Effector CD4-positive, alpha-beta T cell (primary cell): ENCODE data around the gene NUP107.
"Not testable (repeated sequence)": the region's sequence is repeated elsewhere in the genome, so short reads cannot be mapped to it uniquely, and the experiment has no call there.

ENCODE experiments used
- DNase-seq: peaks from one replicate; pipeline ENCODE4 v3.0.0-alpha.2; 2020
- total RNA-seq: gene quantifications from one replicate; lab custom pipeline; 2026; lab: John Stamatoyannopoulos, UW

Gene NUP107
- 52.2 reads per million, percentile 69 among the genes with 10 or more reads in this experiment for total RNA-seq

DNA sequence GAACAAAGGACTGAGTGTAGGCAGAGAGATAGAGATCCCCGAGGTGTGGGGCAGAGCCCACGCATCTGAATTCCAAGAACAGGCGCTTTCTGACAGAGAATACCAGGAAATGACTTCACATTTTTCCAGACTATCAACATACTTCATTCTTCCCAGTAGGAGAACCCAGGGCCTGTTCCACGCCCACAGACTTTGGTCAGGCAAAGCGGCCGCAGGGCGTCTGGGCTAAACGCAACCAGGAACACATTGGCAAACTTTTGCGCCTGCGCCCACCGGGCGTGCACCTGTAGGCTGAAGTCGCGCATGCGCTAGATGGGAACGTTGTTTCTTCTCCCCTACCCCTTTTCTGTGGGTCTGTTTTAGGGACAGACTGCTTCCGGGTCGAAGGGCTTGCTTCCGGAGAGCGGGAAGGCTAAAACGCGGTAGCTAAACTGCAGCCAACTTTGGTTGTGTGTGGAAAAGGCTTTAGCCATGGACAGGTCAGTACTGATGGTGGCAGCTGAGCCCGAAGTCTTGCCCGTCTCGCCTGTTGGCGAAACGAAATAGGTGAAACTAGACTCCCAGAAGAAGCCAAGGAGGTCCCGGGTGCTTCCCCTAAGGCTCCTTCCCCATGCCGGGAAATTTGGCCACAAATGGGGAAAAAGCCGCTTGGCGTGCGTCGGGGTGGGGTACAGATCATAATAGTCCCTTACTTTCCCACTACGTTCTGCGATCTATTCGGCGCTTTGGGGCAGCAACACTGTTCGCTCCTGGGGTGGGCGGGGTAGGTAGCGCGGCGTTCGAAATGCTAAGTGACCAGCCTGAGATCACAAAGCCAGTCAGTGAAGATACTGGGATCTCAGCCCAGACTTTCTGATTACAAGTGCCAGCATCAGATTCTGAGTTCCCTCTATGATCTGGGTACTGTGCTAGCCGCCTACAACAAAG, at the start of gene NUP107:
NUP107 (plus strand) TSS at position 384 of the 927 bp plus-strand sequence; CDS start at position 472, 88 bp downstream.
- peak; percentile 99 for DNase-seq

DNA sequence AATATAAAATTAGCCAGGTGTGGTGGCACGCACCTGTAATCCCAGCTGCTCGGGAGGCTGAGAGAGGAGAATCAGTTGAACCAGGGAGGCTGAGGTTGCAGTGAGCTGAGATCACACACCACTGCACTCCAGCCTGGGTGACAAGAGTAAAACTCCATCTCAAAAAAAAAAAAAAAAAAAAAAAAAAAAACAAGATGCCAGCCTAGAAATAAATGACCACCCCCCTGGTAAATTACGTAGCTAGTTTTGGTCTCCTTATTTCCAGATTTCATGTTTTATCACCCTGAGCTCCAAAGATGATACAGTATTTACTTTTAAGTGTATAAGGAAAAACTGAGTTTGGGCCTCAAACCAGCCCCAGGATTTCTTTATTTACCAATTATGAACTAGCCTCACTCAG, 49.3 kb upstream of the NUP107 start:
- not testable (repeated sequence) for DNase-seq

GRCh38 chr12:68638171-68638570, 48.6 kb upstream of the NUP107 start:
- DNase-seq = no peak

- DNase-seq = no peak
Observed at GRCh38 chr12:68638721-68639395, 47.9 kb upstream of the NUP107 start.

- no peak for DNase-seq
Observed at GRCh38 chr12:68639396-68639767, 47.4 kb upstream of the NUP107 start.

GRCh38 chr12:68641138-68641537, 45.6 kb upstream of the NUP107 start:
- no peak for DNase-seq

DNA sequence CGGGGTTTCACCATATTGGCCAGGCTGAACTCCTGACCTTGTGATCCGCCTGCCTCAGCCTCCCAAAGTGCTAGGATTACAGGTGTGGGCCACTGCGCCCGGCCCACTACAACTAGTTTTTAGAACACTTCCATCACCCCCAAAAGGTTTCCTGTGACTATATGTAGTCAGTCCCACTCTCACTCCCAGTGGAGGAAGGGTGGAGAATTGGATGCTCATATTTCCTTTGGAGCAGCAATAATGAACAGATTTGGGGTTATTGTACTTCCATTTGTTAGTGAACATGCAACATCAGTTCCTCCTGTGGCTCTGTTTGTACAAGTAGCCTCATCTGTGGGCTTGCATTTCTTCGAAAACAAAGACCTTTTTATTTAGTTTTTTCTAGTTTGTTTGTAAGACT, 40.3 kb upstream of the NUP107 start:
- no peak for DNase-seq

GRCh38 chr12:68647507-68647906, 39.3 kb upstream of the NUP107 start:
- no peak for DNase-seq

GRCh38 chr12:68648179-68648578, 38.6 kb upstream of the NUP107 start:
- no peak for DNase-seq

- DNase-seq = no peak
Observed at GRCh38 chr12:68665016-68665569, 21.7 kb upstream of the NUP107 start.

GRCh38 chr12:68667291-68667690, 19.5 kb upstream of the NUP107 start:
- DNase-seq = no peak

DNA sequence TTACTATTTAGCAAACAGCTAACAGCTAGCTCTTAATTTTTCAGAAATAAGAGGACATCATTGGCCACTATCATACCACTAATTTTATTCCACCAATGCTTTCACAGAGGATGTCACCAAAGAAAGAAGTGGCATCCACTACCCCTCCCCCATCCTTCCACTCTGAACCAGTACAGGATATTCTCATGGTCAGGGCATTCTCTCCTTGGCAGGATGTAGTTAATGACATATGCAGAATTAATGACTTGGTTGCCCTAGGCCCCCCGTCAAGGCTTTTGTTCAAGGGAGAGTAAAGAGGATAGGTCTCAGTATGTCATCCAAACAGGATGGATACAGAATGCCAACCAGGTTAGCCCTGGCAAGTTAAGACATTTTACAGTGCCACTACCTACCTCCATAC, 18.9 kb upstream of the NUP107 start:
- DNase-seq = no peak

DNA sequence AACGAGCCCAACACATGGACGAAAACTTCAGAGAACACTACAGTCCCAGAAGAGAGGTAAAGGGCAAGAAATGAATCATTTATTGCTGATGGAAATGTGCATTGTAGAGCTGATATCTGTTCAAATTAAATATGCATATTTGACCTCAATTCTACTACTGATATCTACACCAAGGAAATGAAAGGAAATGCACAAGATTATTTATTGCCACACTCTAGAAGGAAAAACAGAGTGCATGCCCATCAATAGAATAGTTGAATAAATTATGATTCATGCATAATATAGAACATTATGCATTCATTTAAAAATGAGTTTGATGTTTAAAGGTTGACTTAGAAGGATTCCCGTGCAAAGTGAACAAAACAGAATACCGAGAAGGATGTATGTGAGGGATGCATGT, 15.6 kb upstream of the NUP107 start:
- DNase-seq = no peak

GRCh38 chr12:68673788-68674187, 13.0 kb upstream of the NUP107 start:
- DNase-seq = no peak

- no peak for DNase-seq
Observed at GRCh38 chr12:68674376-68674775, 12.4 kb upstream of the NUP107 start.

DNA sequence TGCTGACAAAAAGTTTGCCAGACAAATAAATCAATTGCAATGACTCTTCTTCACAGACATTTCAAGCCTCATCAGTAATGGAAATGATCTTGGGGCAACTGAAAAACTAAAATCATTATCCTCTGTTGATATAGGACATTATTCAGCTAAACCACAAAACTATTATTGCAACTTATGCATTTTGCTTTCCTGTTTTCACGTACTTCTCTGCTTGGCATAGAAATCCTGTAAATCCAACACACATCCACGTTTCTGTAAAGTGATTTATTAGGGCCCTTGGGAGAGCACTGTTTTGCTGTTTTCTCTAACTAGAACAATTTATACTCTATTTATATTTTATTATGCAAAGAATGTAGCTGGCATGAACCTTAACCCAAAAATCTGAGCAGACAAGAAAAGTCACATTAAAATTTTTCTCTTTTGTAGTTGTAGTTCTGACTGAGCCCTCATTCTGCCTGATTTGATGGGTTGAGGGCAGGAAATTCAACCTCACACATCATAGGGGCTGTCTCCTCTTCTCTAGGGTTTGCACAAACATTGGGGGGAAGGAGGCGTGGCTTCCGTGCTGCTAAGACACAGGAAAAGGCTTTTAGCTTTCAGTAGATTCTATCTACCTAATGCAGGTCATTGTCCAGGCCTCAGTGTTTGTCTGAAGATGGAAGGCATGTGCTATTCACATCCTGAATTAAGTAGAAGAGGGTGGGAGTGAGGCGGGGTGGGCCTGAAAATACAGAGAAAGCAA, 11.5 kb upstream of the NUP107 start:
- DNase-seq = peak; percentile 51

GRCh38 chr12:68676854-68677253, 9.9 kb upstream of the NUP107 start:
- not testable (repeated sequence) for DNase-seq

DNA sequence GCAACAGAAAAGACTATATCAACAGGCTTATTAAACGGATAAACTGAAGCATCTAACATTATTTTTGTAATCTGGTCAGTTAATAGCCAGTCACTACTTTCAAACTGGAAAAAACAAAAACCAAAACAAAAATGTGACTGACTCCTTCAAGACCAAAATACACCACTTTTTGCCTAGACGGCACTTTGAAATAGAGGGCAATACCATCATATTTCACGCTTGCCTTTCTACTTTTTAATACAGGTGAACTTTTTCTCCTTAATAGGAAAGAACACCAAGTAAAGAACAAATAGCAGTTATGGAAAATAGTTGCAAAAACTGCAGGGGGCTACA, 550 bp upstream of the NUP107 start:
- no peak for DNase-seq

- no peak for DNase-seq
Observed at GRCh38 chr12:68695454-68695853, 8.7 kb downstream of the NUP107 start.

- DNase-seq = no peak
Observed at GRCh38 chr12:68699486-68699885, 12.7 kb downstream of the NUP107 start.

DNA sequence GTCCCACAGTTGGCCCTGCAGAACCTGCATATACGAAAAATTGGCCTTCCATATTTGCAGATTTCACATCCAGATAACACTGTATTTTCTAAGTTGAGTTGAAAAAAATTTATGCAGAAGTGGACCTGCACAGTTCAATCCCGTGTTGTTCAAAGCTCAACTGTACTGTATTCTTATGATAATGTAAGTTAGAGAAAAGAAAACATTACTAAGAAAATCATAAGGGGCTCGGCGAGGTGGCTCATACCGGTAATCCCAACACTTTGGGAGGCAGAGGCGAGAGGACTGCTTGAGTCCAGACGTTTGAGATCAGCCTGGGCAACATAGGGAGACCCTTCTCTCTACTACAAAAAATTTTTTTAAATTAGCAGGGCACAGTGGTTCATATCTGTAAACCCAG, 41.0 kb downstream of the NUP107 start:
- DNase-seq = no peak

- no peak for DNase-seq
Observed at GRCh38 chr12:68733661-68734071, 46.9 kb downstream of the NUP107 start.

- DNase-seq = no peak
Observed at GRCh38 chr12:68739891-68740290, 53.1 kb downstream of the NUP107 start.
